D341Med (cell line): ENCODE measurements around the gene NCF4.

ENCODE experiments used
- DNase-seq: peaks from one replicate; pipeline ENCODE4 v3.0.0; 2012; ENCODE audit warnings: low spot score

Gene NCF4

GRCh38 chr22:36894266-36894665 is 33.5 kb downstream of the NCF4 start:
- DNase-seq = no peak

- DNase-seq = no peak
These were observed 36.8 kb downstream of the NCF4 start for GRCh38 chr22:36897611-36898010.

- no peak for DNase-seq
These were observed 37.9 kb downstream of the NCF4 start for GRCh38 chr22:36898690-36899089.

DNA sequence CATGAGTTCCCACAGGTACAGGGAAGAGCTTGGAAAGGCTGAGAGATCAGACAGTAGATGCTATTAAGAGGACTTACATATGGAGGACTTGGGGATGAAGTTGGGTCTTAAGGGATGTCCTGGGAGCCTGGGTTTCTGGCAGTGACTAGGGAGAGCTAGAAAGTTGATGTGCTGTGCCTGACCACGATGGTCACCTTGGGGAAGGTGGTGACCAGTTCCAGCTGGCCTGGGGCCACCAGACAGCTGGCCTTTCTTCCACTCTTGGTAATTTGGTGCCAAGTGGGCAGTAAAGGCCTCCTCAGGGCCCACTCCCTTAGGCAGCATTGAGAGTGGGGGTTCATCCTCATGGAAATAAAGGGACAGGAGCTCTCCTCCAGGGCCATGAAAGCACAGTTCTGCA is 38.7 kb downstream of the NCF4 start:
- no peak for DNase-seq

DNA sequence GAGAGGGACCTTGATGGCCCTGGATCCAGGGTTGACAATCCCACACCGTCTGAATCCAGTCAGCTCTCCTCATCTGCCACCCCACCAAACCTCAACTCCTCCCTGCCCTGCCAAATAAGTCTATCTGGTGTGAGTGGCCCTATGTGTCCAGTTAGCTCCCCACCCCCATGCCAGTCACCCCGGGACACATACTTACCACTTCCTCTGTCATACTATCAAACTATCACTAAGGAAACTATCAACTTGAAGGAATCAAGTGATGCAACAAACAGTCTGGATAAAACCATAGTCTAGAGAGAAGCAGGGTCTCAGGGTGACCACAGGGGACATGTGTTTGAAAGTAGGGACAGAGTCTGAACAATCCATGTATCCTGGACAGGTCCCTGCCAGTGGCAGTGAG is 39.4 kb downstream of the NCF4 start:
- DNase-seq = no peak

DNA sequence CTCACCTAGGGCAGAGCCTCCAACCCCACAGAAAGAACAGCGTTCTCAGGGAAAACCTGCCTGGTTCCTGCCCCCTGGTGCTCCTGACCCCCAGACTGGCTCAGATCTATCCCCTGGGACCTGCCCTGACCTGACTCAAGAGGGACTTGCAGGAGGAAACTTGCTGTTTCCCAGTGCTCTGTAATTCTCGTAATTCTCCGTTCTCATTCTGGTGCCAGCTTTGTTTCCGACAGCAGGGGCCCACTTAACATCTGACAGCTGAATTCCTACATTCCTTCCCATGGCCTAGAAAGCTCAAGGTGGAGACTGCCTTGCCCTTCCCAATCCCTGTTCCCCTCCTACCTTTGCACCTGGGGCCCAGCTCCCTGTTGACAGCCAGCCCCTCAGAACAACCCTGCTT is 40.1 kb downstream of the NCF4 start:
- no peak for DNase-seq

DNA sequence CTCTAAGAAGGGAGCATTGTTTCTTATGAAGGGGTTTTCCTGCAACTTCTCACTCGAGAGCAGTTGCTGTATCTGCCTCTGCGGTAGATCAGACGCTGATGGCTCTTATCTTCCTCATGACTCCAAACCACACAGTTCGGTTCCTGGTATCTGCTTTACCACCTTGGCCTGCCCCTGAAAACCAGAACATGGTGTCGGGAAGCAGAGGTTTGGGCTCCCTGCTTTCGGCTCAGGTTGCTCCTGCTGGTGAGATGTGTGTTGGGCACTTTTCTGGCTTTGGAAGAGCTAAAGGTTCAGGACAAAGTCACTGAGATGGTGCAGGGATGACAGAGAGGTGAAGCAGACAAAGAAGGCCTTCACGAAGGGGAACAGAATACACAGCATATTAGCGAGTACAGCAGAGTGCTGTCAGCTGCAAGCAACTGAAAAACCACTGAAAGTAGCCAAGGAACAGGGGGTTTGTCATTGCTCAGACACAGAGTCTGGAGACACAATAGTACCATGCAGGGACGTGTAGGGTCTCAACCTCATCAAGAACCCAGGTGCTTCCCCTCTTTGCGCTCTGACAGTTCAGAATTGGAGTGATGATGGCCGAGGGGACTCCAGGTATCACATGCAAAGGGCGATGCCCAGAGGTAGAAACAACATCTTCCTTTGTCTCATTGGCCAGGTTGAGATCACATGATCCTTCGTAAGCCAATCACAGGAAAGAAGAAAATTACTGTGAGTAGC is 40.8 kb downstream of the NCF4 start:
- no peak for DNase-seq

- no peak for DNase-seq
These were observed 41.5 kb downstream of the NCF4 start for GRCh38 chr22:36902143-36902926.

DNA sequence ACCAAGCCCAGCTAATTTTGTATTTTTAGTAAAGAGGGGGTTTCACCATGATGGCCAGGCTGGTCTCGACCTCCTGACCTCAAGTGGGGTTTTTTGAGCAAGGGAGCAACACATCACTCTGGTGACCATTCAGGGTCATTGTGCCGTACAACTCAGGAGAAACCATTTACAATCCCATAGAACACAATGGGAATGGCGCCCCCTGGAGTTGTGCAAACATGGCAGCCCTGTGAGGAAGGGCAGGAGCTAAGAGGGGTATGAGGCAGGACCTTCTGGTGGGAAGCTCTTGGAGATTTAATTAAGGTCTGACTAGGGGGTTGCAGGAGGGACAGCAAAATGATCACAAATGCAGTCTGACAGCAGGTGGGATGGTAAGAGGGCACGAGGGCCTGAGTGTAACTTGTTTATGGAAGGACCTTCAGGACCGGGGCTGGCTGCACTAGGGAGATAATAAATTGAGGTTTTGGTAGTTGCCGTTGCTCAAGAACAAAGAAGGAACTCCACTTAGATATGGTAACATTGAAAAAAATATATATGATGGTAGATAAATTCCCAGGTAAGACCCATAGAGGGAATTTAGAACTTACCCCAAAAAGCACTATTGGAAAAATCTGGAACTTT is 43.6 kb downstream of the NCF4 start:
- DNase-seq = no peak

DNA sequence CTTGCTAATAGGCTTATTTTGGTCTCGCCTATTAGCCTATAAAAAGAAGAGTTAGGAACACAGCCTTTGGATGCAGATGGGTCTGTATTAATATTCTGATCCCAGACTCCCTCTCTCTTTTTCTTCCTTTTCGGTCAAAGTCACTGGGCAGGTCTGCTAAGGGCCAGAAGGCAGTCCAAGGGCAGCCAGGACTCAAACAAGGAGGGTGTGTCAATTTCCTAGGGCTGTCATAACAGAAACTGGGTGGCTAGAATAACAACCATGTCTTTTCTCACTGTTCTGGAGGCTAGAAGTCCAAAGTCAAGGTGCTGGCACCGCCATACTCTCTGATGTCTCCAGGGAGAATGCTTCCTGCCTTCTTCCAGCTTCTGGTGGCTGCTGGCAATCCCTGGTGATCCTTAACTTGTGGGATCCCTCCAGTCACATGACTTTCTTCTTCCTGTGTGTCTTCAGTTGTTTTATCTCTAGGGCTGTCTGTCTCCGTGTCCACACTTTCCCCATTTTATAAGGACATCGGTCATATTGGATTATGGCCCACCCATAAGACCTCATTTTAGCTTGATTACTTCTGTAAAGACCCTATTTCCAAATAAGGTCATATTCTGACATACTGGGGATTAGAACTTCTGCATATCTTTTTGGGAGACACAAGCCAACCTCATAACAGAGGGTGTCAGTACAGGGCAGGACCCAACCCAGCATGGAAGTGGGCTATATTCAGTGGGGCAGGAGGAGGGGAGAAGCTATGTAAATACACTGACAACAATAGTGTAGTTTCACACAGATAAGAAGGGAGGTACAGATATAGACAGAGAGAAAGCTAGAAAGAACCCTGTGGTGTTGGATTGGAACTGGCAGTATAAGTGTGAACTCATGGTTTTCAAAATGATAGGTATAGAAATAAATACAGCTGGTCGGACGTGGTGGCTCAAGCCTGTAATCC is 46.7 kb downstream of the NCF4 start:
- DNase-seq = no peak

DNA sequence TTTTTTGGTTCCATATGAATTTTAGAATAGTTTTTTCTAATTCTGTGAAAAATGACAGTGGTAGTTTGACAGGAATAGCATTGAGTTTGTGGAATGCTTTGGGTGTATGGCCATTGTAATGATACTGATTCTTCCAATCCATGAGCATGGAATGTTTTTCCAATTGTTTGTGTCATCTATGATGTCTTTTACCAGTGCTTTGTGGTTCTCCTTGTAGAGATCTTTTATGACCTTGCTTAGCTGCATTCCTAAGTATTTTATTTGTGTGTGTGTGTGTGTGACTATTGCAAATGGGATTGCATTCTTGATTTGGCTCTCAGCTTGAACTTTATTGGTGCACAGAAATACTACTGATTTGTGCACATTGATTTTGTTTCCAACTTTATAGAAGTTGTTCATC is 49.7 kb downstream of the NCF4 start:
- no peak for DNase-seq

- DNase-seq = no peak
These were observed 51.3 kb downstream of the NCF4 start for GRCh38 chr22:36911887-36912661.

DNA sequence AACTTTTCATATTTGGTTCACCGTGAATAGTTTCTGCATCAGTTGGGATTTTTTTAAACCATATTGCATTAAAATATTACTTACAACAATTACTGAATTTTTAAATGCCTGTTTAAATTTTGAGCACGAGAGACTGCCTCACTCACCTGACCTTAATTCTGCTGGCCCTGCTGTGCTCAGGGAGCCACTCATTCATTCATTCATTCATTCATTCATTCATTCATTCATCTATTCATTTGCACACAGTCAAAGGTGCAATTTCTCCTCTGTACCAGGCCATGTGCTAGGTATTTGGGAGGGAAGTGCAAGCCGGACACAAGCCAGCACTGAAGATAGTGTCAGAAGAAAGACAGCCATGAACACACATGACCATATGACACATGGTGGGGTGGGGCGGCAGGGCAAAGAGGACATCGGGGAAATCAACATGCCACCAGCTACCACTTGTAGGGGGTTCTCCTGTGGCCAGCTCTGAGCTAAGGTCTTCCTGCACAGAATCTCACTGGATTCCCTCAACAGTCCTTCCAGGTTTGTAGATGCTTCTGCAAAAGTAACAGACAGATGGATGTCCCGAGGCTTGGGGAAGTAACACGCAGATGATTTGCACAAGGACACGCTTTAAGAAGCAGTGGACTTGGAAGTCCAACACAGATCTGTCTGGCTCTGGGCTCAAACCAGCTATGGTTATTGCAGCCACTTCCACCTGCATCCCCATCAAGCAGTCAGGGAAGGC is 52.1 kb downstream of the NCF4 start:
- no peak for DNase-seq

GRCh38 chr22:36913427-36914389 is 52.9 kb downstream of the NCF4 start, which contains the start of gene CSF2RB:
Gene CSF2RB, plus strand, starts transcription at chr22:36913628. Its CDS starts 8,580 bp downstream, at chr22:36922208.
- no peak for DNase-seq

- DNase-seq = no peak
These were observed 53.6 kb downstream of the NCF4 start for GRCh38 chr22:36914390-36914752.

- no peak for DNase-seq
These were observed 55.2 kb downstream of the NCF4 start for GRCh38 chr22:36916034-36916433.

DNA sequence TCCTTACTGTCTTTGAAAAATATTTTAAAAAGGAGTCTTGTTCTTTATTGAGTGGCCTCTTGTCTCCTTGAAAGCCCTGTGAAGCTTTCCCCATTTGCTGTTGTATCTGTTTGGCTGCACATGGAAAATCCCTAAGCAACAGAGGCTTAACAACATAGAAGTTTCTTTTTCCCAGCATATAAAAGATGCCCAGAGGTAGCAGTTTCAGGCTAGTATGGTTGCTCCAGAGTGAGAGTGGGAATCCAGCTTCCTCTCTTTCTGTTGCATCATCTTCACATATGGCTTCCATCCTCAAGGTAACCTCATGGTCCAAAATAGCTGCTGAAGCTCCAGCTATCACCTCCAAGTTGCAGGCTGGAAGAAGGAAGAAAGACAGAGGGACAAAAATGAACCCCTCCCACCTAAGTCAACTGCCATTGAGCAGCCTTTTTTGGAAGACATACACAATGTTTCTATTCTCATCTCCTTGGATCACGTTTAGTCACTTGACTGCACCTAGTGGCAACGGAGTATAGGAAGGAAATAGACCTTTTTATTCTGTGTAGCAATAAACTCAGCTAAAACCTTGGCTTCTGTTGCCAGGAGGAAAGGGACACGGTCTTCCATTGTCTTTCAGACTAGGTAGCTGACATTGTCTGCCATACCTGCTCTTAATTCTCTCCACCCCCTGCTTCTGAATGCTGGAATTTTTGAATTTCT is 57.9 kb downstream of the NCF4 start:
- DNase-seq = no peak

- no peak for DNase-seq
These were observed 60.7 kb downstream of the NCF4 start for GRCh38 chr22:36921309-36922104.
